Ectodermal cell (in vitro differentiated cells): ENCODE measurements around the gene CRELD2.
"Not testable (repeated sequence)": the region's sequence is repeated elsewhere in the genome, so short reads cannot be mapped to it uniquely, and the experiment has no call there.

Experiments
- H3K27ac ChIP-seq: 2 replicates; pipeline ENCODE4 v1.7.0; 2013; ENCODE audit warnings: mild to moderate bottlenecking, low read depth, low read length; ENCODE audit not compliant: insufficient read depth, poor library complexity, severe bottlenecking
- H3K27me3 ChIP-seq: 2 replicates; pipeline ENCODE4 v1.7.0; 2013; ENCODE audit warnings: mild to moderate bottlenecking, low read length; ENCODE audit not compliant: insufficient read depth, control insufficient read depth, poor library complexity, severe bottlenecking
- H3K36me3 ChIP-seq: one replicate; pipeline ENCODE4 v1.7.0; 2013; ENCODE audit warnings: low read length; ENCODE audit not compliant: control insufficient read depth, insufficient read depth
- H3K4me1 ChIP-seq: one replicate; pipeline ENCODE4 v1.7.0; 2013; ENCODE audit warnings: low read length; ENCODE audit not compliant: control insufficient read depth, insufficient read depth
- H3K4me3 ChIP-seq: 2 replicates; pipeline ENCODE4 v1.7.0; 2013; ENCODE audit warnings: low read depth, low read length, control low read depth; ENCODE audit not compliant: insufficient read depth
- H3K9me3 ChIP-seq: 2 replicates; pipeline ENCODE4 v1.7.0; 2013; ENCODE audit warnings: mild to moderate bottlenecking, low read length, moderate library complexity; ENCODE audit not compliant: control insufficient read depth
- WGBS, 2 experiments: methylation state at CpG; one replicate each; pipeline ENCODE4 v1.1.7; 2013; ENCODE audit warnings: missing lambda C conversion rate in 2 of 2; 5-methylcytosine and 5-hydroxymethylcytosine counted together

The CRELD2 gene

GRCh38 chr22:49938565-49939136 is 20.2 kb downstream of the CRELD2 start:
- no peaks in the 10 kb centered on the region for H3K9me3 ChIP-seq
- no peaks in the 10 kb centered on the region for H3K36me3 ChIP-seq
- whole genome bisulfite sequencing, 2 experiments = 95% methylated on average over 19 of the region's 19 CpGs
- H3K27ac ChIP-seq = no peak overlapping the region
- no peak overlapping the region for H3K4me3 ChIP-seq
- peaks cover 4% of the 10 kb centered on the region for H3K4me1 ChIP-seq
- peaks cover 15% of the 10 kb centered on the region for H3K27me3 ChIP-seq

GRCh38 chr22:49941507-49942316 is 23.3 kb downstream of the CRELD2 start:
- Histone ChIP-seq H3K9me3 (no peaks in the 10 kb centered on the region), H3K27ac (no peak overlapping the region), H3K27me3 (peaks cover 1% of the 10 kb centered on the region), H3K4me1 (no peaks in the 10 kb centered on the region), H3K4me3 (no peak overlapping the region), H3K36me3 (no peaks in the 10 kb centered on the region)
- WGBS, 2 experiments = 95% methylated on average over 17 of the region's 17 CpGs

- Histone ChIP-seq H3K4me3 (no peak overlapping the region), H3K9me3 (no peaks in the 10 kb centered on the region), H3K4me1 (peaks cover 7% of the 10 kb centered on the region), H3K27me3 (no peaks in the 10 kb centered on the region), H3K27ac (no peak overlapping the region), H3K36me3 (no peaks in the 10 kb centered on the region)
- 89 to 90% methylated on average over 21 of the region's 21 CpGs for WGBS, 2 experiments
Measured at GRCh38 chr22:49942565-49943404, 24.4 kb downstream of the CRELD2 start.

GRCh38 chr22:49943405-49943765 is 25.0 kb downstream of the CRELD2 start:
- Histone ChIP-seq H3K4me1 (peaks cover 7% of the 10 kb centered on the region), H3K27me3 (no peaks in the 10 kb centered on the region), H3K4me3 (no peak overlapping the region), H3K36me3 (no peaks in the 10 kb centered on the region), H3K9me3 (no peaks in the 10 kb centered on the region), H3K27ac (no peak overlapping the region)
- WGBS, 2 experiments = 79 to 81% methylated on average over 11 of the region's 11 CpGs

- no peaks in the 10 kb centered on the region for H3K9me3 ChIP-seq
- H3K27me3 ChIP-seq = no peaks in the 10 kb centered on the region
- WGBS, 2 experiments = 92 to 93% methylated on average over 25 of the region's 25 CpGs
- H3K4me1 ChIP-seq = peaks cover 8% of the 10 kb centered on the region
- H3K27ac ChIP-seq = no peak overlapping the region
- H3K36me3 ChIP-seq = no peaks in the 10 kb centered on the region
- H3K4me3 ChIP-seq = no peak overlapping the region
Measured at GRCh38 chr22:49943771-49944398, 25.5 kb downstream of the CRELD2 start.

GRCh38 chr22:49944399-49944891 is 26.0 kb downstream of the CRELD2 start:
- H3K27ac ChIP-seq = no peak overlapping the region

GRCh38 chr22:49945042-49945794 is 26.8 kb downstream of the CRELD2 start:
- WGBS, 2 experiments = 85 to 87% methylated on average over 10 to 17 of the region's 17 CpGs
- H3K9me3 ChIP-seq, H3K36me3 ChIP-seq, H3K27me3 ChIP-seq, H3K27ac ChIP-seq, H3K4me3 ChIP-seq: not testable (repeated sequence)
- H3K4me1 ChIP-seq = peaks cover 16% of the 10 kb centered on the region

More at GRCh38 chr22:49944399-49944891, 26.0 kb downstream of the CRELD2 start:
- no peaks in the 10 kb centered on the region for H3K27me3 ChIP-seq
- peaks cover 10% of the 10 kb centered on the region for H3K4me1 ChIP-seq
- WGBS, 2 experiments = 95 to 96% methylated on average over 13 of the region's 13 CpGs
- H3K36me3 ChIP-seq = no peaks in the 10 kb centered on the region
- H3K4me3 ChIP-seq = no peak overlapping the region
- no peaks in the 10 kb centered on the region for H3K9me3 ChIP-seq

GRCh38 chr22:49946612-49947295 is 28.3 kb downstream of the CRELD2 start:
- no peaks in the 10 kb centered on the region for H3K36me3 ChIP-seq
- H3K27me3 ChIP-seq = no peaks in the 10 kb centered on the region
- no peak overlapping the region for H3K27ac ChIP-seq
- H3K4me1 ChIP-seq = peaks cover 25% of the 10 kb centered on the region
- WGBS, 2 experiments = 73 to 75% methylated on average over 17 of the region's 17 CpGs
- H3K9me3 ChIP-seq = no peaks in the 10 kb centered on the region
- H3K4me3 ChIP-seq = no peak overlapping the region

- no peak overlapping the region for H3K4me3 ChIP-seq
- no peaks in the 10 kb centered on the region for H3K36me3 ChIP-seq
- no peaks in the 10 kb centered on the region for H3K27me3 ChIP-seq
- peaks cover 27% of the 10 kb centered on the region for H3K4me1 ChIP-seq
- WGBS, 2 experiments = 74 to 81% methylated on average over 6 of the region's 6 CpGs
- no peaks in the 10 kb centered on the region for H3K9me3 ChIP-seq
- H3K27ac ChIP-seq = no peak overlapping the region
Measured at GRCh38 chr22:49947296-49947622, 28.8 kb downstream of the CRELD2 start.
